Osteocyte (in vitro differentiated cells): Measurements from ENCODE around the gene NPTN. TPM values are rescaled to one million over a fixed set of nuclear protein-coding genes. Genes with fewer than 3 reads are reported as not detected.
"Not testable (repeated sequence)": the region's sequence is repeated elsewhere in the genome, so short reads cannot be mapped to it uniquely, and the experiment has no call there.

Source experiments
- DNase-seq: peaks from one replicate; pipeline ENCODE4 v3.0.0; 2021; ENCODE audit warnings: mixed read lengths; ENCODE audit not compliant: unreplicated experiment; ENCODE audit errors: extremely low spot score
- H3K27ac Mint-ChIP-seq: one replicate; pipeline ENCODE4 v1.8.0; 2021; ENCODE audit warnings: mild to moderate bottlenecking, mixed read lengths; ENCODE audit not compliant: unreplicated experiment
- H3K27me3 Mint-ChIP-seq: one replicate; pipeline ENCODE4 v1.8.0; 2021; ENCODE audit warnings: mixed read lengths; ENCODE audit not compliant: unreplicated experiment
- H3K36me3 Mint-ChIP-seq: one replicate; pipeline ENCODE4 v1.8.0; 2021; ENCODE audit warnings: mixed read lengths; ENCODE audit not compliant: unreplicated experiment
- H3K4me1 Mint-ChIP-seq: one replicate; pipeline ENCODE4 v1.8.0; 2021; ENCODE audit warnings: mixed read lengths; ENCODE audit not compliant: unreplicated experiment
- H3K4me3 Mint-ChIP-seq: one replicate; pipeline ENCODE4 v1.8.0; 2021; ENCODE audit warnings: mild to moderate bottlenecking, moderate library complexity, mixed read lengths; ENCODE audit not compliant: unreplicated experiment
- H3K9me3 Mint-ChIP-seq: one replicate; pipeline ENCODE4 v1.8.0; 2021; ENCODE audit warnings: mixed read lengths; ENCODE audit not compliant: unreplicated experiment
- total RNA-seq: library from RNA; stranded (reverse); gene quantifications from 2 replicates; pipeline ENCODE4 v1.2.1, GENCODE V29; 2021
- TF ChIP-seq, protein P1 (sequence below): fragments of 200-600 bp; sonication (generic); IDR thresholded peaks from 2 replicates; pipeline ENCODE4 v1.5.0; 2021; ENCODE audit warnings: antibody characterized with exemption, mild to moderate bottlenecking, moderate library complexity

The NPTN gene
- total RNA-seq, 1 donor from 2014 or later: 192 TPM

DNA sequence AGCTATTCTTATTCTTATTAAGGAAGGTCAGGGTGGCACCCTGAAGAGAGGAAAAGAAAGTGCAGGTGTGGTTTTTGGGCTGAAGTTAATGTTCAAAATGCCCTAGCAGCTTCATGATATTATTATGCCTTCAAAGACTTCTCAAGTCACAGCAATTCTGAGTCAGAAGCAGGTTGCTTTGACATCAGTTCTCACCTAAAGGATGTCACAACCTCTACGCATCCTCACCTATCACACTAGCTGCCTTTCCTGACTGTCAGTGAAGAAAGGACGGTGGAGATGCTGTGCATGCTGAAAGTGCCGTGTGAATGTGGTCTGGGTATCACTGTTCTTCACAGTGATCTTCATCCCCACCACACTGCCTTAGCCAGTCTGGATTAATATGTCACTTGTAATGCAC lies 49.6 kb downstream of the NPTN start:
- TF ChIP-seq, protein P1, sequence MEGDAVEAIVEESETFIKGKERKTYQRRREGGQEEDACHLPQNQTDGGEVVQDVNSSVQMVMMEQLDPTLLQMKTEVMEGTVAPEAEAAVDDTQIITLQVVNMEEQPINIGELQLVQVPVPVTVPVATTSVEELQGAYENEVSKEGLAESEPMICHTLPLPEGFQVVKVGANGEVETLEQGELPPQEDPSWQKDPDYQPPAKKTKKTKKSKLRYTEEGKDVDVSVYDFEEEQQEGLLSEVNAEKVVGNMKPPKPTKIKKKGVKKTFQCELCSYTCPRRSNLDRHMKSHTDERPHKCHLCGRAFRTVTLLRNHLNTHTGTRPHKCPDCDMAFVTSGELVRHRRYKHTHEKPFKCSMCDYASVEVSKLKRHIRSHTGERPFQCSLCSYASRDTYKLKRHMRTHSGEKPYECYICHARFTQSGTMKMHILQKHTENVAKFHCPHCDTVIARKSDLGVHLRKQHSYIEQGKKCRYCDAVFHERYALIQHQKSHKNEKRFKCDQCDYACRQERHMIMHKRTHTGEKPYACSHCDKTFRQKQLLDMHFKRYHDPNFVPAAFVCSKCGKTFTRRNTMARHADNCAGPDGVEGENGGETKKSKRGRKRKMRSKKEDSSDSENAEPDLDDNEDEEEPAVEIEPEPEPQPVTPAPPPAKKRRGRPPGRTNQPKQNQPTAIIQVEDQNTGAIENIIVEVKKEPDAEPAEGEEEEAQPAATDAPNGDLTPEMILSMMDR: no peak
- Mint-ChIP-seq H3K27me3 (no peaks in the 10 kb centered on the region), H3K36me3 (peaks cover 51% of the 10 kb centered on the region), H3K4me1 (peaks cover 14% of the 10 kb centered on the region), H3K27ac (no peak overlapping the region), H3K9me3 (no peaks in the 10 kb centered on the region), H3K4me3 (no peak overlapping the region)
- DNase-seq: no peak

DNA sequence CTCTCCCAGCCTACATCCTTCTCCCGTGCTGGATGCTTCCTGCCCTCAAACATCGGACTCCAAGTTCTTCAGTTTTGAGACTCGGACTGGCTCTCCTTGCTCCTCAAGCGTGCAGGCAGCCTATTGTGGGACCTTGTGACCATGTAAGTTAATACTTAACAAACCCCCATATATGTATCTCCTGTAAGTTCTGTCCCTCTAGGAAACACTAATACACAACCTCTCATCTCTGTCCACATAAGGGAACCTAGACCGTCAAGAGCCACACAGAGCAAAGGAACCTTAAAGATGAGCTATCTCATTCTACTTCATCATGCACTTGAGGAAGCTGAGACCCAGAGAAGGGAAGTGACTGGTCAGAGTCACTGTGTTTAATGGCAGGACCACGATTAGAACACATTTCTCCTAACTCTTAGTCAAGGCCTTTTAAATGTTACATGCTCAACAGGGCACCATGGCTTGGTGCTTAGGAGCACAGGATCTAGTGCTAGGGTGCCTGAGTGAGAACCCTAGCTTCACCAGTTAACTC lies 50.3 kb downstream of the NPTN start:
- H3K9me3 Mint-ChIP-seq: no peaks in the 10 kb centered on the region
- TF ChIP-seq, protein P1: no peak
- peaks cover 50% of the 10 kb centered on the region for H3K36me3 Mint-ChIP-seq
- peaks cover 14% of the 10 kb centered on the region for H3K4me1 Mint-ChIP-seq
- no peaks in the 10 kb centered on the region for H3K27me3 Mint-ChIP-seq
- H3K4me3 Mint-ChIP-seq: no peak overlapping the region
- H3K27ac Mint-ChIP-seq: no peak overlapping the region
- no peak for DNase-seq

DNA sequence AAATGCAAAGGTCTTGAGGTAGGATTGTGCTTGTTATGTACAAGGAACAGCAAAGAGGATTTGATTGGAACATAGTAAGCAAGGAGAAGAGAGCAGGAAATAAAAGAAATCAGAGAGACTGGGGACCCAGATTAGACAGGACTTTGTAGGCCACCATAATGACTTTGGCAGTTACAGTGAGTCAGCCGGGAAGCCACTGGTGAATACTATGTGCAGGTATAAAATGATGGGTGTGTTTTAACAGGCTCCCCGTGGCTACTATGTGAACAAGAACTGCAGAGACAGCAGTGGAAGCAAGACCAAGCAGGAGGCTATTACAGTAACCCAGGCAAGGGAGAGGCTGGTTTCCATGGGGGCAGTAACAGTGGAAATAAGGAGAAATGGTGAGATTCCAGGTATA lies 55.2 kb downstream of the NPTN start:
- H3K9me3 Mint-ChIP-seq: no peaks in the 10 kb centered on the region
- TF ChIP-seq, protein P1: no peak
- no peak overlapping the region for H3K27ac Mint-ChIP-seq

DNA sequence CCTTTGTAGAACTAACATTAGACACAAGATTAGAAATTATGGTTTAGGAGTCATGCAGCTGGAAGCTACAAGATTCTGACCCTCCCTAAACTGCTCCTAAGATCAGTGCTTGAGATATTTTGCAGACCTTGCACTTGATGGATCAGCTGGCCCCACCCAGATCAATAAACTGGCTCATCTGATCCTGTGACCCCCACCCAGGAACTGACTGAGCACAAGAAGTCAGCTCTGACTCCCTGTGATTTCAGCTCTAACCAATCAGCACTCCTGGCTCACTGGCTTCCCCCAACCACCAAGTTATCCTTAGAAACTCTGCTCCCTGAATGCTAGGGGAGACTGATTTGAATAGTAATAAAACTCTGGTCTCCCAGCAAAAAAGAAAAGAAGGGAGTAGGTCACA lies 55.6 kb downstream of the NPTN start:
- not testable (repeated sequence) for H3K4me1 Mint-ChIP-seq, H3K27ac Mint-ChIP-seq, H3K9me3 Mint-ChIP-seq, H3K4me3 Mint-ChIP-seq, DNase-seq, H3K27me3 Mint-ChIP-seq
- H3K36me3 Mint-ChIP-seq: peaks cover 33% of the 10 kb centered on the region

More for the DNA sequence above, 55.2 kb downstream of the NPTN start:
- H3K4me3 Mint-ChIP-seq: no peak overlapping the region
- no peak for DNase-seq
- no peaks in the 10 kb centered on the region for H3K27me3 Mint-ChIP-seq
- H3K36me3 Mint-ChIP-seq: peaks cover 35% of the 10 kb centered on the region
- H3K4me1 Mint-ChIP-seq: no peaks in the 10 kb centered on the region

DNA sequence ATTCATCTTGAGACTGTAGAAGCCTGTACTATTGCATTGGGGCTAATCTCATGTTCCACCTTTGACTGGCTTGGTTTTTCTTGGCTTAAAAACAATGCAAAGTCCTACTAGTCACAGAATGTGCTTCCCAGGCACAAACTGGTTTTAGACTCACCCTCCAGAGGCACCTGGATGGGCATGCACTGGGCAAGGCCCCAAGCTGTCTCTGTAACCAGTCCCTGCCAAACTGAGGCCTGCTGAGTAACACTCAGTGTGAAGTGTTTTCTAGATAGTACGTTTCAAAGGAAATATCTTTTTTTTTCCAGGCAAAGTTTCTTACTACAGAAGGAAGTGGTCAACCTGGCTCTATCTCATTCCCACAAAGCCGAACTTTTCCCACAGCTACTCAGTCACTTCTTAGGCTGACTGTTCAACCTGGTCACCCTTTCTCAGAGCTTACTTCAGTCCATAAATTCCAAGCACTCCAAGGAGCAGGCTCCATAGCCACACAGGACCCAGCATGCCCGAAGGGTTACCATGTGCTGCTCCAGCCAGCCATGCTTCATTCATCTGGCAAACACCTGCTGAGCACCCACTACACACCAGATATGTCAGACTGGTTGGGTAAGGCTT lies 57.4 kb downstream of the NPTN start:
- H3K4me3 Mint-ChIP-seq: no peak overlapping the region
- TF ChIP-seq, protein P1: no peak
- DNase-seq: no peak
- no peaks in the 10 kb centered on the region for H3K27me3 Mint-ChIP-seq
- H3K4me1 Mint-ChIP-seq: peaks cover 5% of the 10 kb centered on the region
- H3K27ac Mint-ChIP-seq: no peak overlapping the region
- no peaks in the 10 kb centered on the region for H3K9me3 Mint-ChIP-seq
- H3K36me3 Mint-ChIP-seq: peaks cover 40% of the 10 kb centered on the region
